ENCODE results near the gene MPDU1.

MPDU1 gene

DNA sequence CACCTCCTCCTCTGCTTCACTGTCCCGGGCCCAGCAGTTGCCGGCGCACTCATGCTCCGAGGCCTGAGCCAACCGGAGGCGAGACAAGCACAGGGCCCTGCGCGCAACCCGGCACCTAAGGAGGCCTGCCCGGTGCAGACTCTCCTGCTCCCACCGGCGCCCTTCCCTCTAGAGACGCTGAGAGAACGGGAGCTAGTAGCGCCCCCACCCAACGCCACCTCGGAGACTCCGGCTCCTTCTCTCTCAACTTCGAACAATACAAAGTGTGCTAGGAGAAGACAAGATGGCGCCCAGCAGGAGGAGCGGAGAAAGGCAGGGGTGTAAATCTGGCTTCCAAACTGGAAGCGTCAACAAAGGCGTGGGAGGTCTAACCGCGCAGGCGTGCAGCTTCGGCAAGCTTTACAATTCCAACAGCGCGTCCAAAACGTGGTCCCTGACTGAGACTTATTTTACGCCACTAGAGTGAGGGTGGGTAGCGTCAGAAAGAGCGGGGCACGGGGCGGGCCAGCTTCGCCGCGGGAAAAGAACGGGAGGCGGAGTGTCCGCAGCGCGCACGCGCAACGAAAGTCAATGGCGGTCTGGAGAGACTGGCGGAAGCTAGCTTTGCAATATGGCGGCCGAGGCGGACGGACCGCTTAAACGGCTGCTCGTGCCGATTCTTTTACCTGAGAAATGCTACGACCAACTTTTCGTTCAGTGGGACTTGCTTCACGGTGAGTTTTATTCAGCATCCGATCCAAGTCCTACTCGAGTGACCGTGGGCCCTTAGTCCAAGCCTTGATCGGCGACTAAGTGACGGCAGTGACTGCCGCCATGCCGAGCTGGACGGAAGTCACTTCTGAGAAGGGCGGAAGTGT lies at the start of gene MPDU1:
Gene MPDU1, plus strand, starts transcription at position 600 of the 857 bp plus-strand sequence. Its CDS starts 11 bp downstream, at position 611.
- Histone ChIP-seq H3K4me3 (peak within 1 kb of the TSS; percentile 84), H3K27ac (peak within 1 kb of the TSS; percentile 87 to 97)
- TF ChIP-seq, protein P1, sequence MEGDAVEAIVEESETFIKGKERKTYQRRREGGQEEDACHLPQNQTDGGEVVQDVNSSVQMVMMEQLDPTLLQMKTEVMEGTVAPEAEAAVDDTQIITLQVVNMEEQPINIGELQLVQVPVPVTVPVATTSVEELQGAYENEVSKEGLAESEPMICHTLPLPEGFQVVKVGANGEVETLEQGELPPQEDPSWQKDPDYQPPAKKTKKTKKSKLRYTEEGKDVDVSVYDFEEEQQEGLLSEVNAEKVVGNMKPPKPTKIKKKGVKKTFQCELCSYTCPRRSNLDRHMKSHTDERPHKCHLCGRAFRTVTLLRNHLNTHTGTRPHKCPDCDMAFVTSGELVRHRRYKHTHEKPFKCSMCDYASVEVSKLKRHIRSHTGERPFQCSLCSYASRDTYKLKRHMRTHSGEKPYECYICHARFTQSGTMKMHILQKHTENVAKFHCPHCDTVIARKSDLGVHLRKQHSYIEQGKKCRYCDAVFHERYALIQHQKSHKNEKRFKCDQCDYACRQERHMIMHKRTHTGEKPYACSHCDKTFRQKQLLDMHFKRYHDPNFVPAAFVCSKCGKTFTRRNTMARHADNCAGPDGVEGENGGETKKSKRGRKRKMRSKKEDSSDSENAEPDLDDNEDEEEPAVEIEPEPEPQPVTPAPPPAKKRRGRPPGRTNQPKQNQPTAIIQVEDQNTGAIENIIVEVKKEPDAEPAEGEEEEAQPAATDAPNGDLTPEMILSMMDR (IDR thresholded peaks at IDR 0.05), result no peak
- DNase-seq (ENCODE audit: low spot score), result peak; percentile 98

DNA sequence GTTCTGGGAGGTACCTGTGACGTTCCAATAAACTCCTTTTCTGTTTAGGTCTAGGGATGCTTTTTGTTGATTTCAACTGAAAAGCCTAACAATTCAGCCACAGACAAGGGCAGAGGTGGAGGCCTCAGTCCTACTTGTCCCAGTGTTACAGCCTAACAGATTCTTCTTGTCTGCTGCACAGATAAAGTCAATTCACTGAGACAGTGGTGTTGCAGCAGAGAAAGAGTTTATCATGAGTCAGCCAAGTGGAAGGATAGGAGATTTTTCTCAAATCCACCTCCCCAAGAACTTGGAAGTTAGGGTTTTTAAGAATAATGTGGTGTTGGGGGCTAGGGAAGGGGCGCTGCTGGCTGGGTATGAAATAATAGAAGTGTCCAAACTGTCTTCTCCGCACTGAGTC lies 45.6 kb upstream of the MPDU1 start:
- no peak for DNase-seq (ENCODE audit: low spot score)
- Histone ChIP-seq H3K4me3 (no peak overlapping the region), H3K27ac (no peak overlapping the region)
- TF ChIP-seq, protein P1 (IDR thresholded peaks at IDR 0.05), result no peak

DNA sequence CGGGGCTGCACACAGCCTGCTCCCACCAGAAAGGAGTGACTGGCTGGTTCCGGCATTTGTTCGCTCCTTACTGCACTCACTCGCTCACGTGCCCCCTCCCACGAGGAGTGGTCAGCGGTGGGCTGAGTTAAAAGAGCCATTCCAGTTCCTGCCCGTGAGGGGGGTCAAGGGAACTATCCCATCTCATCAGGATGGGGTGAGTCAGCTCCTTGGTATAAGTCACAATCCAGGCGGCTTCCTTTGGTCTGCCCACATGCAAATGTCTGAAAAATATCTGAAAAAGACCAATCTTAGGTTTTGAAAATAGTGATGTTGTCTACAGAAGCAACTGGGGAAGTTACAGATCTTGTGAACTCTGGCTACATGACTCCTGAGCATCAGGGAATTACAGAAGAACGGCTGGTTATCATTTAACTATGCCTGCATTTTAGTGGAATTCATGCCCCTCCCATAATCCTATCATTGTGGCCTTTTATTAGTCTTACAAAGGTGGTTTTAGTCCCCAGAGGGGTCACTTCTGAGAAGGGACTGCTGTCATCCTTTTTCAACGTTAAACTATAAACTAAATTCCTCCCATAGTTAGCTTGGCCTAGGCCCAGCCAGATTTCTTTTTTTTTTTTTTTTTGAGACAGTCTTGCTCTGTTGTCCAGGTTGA lies 44.6 kb upstream of the MPDU1 start:
- TF ChIP-seq, protein P1 (IDR thresholded peaks at IDR 0.05), result no peak
- DNase-seq (ENCODE audit: low spot score), result no peak
- H3K27ac ChIP-seq, result no peak overlapping the region
- H3K4me3 ChIP-seq, result no peak overlapping the region

DNA sequence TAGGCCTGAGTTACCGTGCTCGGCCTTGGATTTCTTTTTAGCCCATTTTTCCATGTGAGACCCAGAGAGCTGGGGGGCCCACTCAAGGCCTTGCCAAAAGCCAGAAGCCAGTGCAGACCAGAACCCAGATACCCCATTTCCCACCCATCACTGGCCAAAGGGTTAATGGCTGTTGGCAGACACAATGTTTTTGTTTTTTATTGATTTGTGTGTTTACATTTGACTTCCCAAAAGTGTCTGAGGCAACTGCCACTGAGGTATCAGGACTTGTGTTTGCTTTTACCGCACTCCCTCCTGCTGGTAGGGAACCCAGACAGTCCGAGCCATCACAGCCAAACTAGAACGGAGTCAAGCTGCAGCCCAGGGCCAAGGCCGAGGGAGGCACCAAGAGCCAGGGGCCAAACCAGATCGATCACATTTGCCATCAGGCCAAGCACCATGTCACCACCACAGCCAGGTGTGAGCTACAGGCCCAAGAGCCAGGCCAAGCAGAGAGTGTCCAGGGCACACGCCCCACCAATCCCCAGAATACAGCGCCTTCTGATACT lies 42.5 kb upstream of the MPDU1 start:
- DNase-seq (ENCODE audit: low spot score), result no peak
- Histone ChIP-seq H3K4me3 (no peak overlapping the region), H3K27ac (no peak overlapping the region)
- TF ChIP-seq, protein P1 (IDR thresholded peaks at IDR 0.05), result no peak

DNA sequence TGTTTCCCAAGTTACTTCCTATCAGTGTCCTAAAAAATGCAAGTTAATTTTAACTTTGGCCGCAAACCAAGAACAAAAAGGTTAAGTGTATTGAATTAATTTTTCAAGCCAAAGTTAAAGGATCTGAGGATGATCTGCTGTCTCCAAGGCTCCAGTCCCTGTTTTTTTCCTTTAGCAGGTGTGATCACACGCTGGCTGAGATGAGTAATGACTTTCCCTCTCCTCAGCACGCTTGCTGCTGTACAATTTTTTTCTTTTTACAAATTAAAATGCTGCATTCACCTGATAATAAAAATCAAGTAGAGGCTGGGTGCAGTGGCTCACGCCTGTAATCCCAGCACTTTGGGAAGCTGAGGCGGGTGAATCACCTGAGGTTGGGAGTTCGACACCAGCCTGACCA lies 38.7 kb upstream of the MPDU1 start:
- no peak for DNase-seq (ENCODE audit: low spot score)
- H3K4me3 ChIP-seq, result no peak overlapping the region
- TF ChIP-seq, protein P1 (IDR thresholded peaks at IDR 0.05), result no peak
- peak overlapping the region in 1 of 2 donors; percentile 54 for H3K27ac ChIP-seq

DNA sequence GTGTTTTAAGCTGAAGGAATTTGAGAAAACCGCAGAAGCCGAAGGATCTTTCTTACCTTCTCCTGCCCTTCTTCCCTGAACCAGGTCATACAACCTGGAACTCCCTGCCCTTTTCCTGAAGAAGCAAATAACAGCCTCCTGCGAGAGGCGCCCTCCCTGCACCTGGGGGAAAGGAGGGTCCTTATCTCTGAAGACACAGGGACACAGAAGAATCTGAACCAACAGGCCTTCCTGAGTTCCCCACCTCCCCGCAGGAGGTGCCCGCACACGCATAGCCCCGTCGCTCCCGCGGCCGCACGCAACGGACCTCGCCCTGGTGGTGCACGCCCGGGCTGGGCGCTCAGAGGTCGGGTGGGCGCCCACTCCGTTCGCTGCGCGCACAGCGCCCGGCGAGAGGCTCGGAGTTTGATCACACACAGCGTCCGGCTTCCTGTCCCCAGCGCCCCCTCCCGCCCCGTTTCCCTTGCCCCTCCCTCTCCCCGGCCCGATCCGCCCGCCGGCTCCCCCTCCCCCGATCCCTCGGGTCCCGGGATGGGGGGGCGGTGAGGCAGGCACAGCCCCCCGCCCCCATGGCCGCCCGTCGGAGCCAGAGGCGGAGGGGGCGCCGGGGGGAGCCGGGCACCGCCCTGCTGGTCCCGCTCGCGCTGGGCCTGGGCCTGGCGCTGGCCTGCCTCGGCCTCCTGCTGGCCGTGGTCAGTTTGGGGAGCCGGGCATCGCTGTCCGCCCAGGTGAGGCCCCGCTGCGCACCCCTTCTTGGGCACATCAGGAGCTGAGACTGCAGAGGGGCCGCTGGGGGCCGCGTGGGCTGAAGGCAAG lies 34.9 kb upstream of the MPDU1 start, which contains the start of gene TNFSF12:
Gene TNFSF12, plus strand, starts transcription at position 474 of the 816 bp plus-strand sequence. Its CDS starts 96 bp downstream, at position 570.
- peak; percentile 78 for DNase-seq (ENCODE audit: low spot score)
- Histone ChIP-seq H3K4me3 (peak within 1 kb of the TSS; percentile 75), H3K27ac (peak within 1 kb of the TSS; percentile 93)
- TF ChIP-seq, protein P1 (IDR thresholded peaks at IDR 0.05), result no peak

Measured in coronary artery (tissue), 2 donors.